ENCODE results near the gene HEG1. TPM values are rescaled to one million over a fixed set of nuclear protein-coding genes. Genes with fewer than 3 reads are reported as not detected.

Gene HEG1
- total and polyA plus RNA-seq, 5 donors = 42.3 to 193 (median 145) TPM

DNA sequence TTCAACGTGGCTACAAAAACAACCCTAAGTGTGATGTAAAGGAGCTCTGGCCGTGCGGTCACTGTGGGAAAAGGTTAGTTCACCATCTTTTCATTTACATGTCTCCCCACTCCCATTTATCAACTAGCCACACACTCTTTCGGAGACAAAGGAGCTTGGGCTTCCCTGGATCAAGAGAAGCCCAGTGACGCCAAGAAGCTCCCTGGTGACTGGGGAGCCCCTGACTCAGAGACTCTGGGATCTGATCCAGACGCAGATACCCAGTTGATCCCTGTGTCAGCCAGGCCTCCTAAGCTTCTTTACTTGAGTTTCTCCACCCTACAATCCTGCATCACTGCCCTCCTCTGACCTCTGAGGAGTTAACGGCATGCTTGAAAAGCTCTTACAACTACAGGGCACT is 43.9 kb downstream of the HEG1 start:
- no peak overlapping the region for H3K27ac ChIP-seq (ENCODE audit: low read length)
- no peaks in the 10 kb centered on the region for H3K4me1 ChIP-seq (ENCODE audit: control insufficient read depth, insufficient read depth, low read length)
- H3K27me3 ChIP-seq (ENCODE audit: control insufficient read depth, insufficient read depth) = no peaks in the 10 kb centered on the region
- H3K4me3 ChIP-seq (ENCODE audit: low read length) = no peak overlapping the region
- ATAC-seq = peak in 1 of 2 donors; percentile 33
- intact Hi-C loops (cut with DNase I) = no loop called here
- 60% methylated on average over 7 of the region's 7 CpGs for WGBS
- H3K9me3 ChIP-seq (ENCODE audit: control insufficient read depth, low read length) = no peaks in the 10 kb centered on the region
- no peak for DNase-seq

- H3K9me3 ChIP-seq (ENCODE audit: control insufficient read depth, low read length) = no peaks in the 10 kb centered on the region
- H3K4me1 ChIP-seq (ENCODE audit: control insufficient read depth, insufficient read depth, low read length) = no peaks in the 10 kb centered on the region
- H3K27ac ChIP-seq (ENCODE audit: low read length) = no peak overlapping the region
- H3K27me3 ChIP-seq (ENCODE audit: control insufficient read depth, insufficient read depth) = no peaks in the 10 kb centered on the region
- intact Hi-C loops (cut with DNase I) = no loop called here
- no peak overlapping the region for H3K4me3 ChIP-seq (ENCODE audit: low read length)
- ATAC-seq = no peak
- no peak for DNase-seq
- 96% methylated on average over 7 of the region's 7 CpGs for WGBS
These were observed 45.4 kb downstream of the HEG1 start for GRCh38 chr3:125010393-125010792.

DNA sequence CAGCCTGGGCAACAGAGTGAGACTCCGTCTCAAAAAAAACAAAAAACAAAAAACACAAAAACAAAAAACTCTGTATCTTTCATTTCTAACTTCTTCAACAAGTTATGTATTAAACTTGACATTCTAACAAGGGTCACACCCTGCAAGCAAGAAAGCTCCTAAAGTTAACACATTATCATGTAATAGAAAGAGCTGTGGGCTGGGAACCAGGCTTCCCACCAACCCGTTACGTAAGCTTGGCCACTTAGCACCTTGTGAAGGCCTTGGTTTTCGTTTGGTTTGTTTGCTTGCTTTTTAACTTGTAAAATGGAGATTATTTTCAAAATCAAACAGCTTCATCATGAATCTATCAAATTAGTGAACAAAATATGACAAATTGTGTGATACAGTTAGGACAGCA is 47.0 kb downstream of the HEG1 start:
- Histone ChIP-seq H3K27me3 (ENCODE audit: control insufficient read depth, insufficient read depth) (no peaks in the 10 kb centered on the region), H3K27ac (ENCODE audit: low read length) (no peak overlapping the region), H3K9me3 (ENCODE audit: control insufficient read depth, low read length) (no peaks in the 10 kb centered on the region), H3K4me3 (ENCODE audit: low read length) (no peak overlapping the region), H3K4me1 (ENCODE audit: control insufficient read depth, insufficient read depth, low read length) (no peaks in the 10 kb centered on the region)
- ATAC-seq (no peak), DNase-seq (no peak)
- intact Hi-C loops (cut with DNase I) = loop anchor here in 1 of 4 donors (10.0 kb wide), 1 partner anchor 136 kb away; no protein-coding TSS in a partner anchor
- WGBS = 73% methylated on average over 4 of the region's 4 CpGs

GRCh38 chr3:125006291-125006731 is 49.5 kb downstream of the HEG1 start:
- H3K4me3 ChIP-seq (ENCODE audit: low read length) = no peak overlapping the region
- H3K9me3 ChIP-seq (ENCODE audit: control insufficient read depth, low read length) = no peaks in the 10 kb centered on the region
- intact Hi-C loops (cut with DNase I) = loop anchor here in 1 of 4 donors (10.0 kb wide), 1 partner anchor 138 kb away; no protein-coding TSS in a partner anchor
- ATAC-seq (no peak), DNase-seq (no peak)
- H3K4me1 ChIP-seq (ENCODE audit: control insufficient read depth, insufficient read depth, low read length) = peaks cover 4% of the 10 kb centered on the region
- WGBS = 64% methylated on average over 5 of the region's 5 CpGs
- no peak overlapping the region for H3K27ac ChIP-seq (ENCODE audit: low read length)
- H3K27me3 ChIP-seq (ENCODE audit: control insufficient read depth, insufficient read depth) = no peaks in the 10 kb centered on the region

DNA sequence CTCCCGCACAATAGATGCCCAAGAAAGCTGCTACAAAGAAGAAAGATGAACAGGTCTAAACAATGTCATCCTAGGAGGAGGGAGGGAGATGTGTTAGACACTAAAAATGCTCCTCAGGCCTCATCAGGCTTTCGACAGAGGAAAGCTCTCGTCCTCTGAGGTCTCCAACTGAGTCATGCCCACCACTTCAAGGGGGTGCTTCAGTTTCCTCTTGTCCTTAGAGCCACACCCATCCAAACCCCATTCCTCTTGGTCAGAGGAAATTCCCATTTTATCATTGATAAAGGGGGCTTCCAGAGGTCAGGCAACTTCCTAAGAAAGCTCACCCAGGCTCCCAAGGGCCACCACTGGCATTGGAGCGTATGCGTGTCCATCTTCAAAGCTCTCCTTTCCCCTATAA is 50.1 kb downstream of the HEG1 start:
- no peaks in the 10 kb centered on the region for H3K27me3 ChIP-seq (ENCODE audit: control insufficient read depth, insufficient read depth)
- H3K9me3 ChIP-seq (ENCODE audit: control insufficient read depth, low read length) = no peaks in the 10 kb centered on the region
- DNase-seq = no peak
- H3K27ac ChIP-seq (ENCODE audit: low read length) = peak overlapping the region; percentile 7
- no peak overlapping the region for H3K4me3 ChIP-seq (ENCODE audit: low read length)
- ATAC-seq = peak in 1 of 2 donors; percentile 18
- H3K4me1 ChIP-seq (ENCODE audit: control insufficient read depth, insufficient read depth, low read length) = peaks cover 4% of the 10 kb centered on the region
- intact Hi-C loops (cut with DNase I) = loop anchor here in 1 of 4 donors (10.0 kb wide), 1 partner anchor 139 kb away; no protein-coding TSS in a partner anchor
- 83% methylated on average over 5 of the region's 5 CpGs for WGBS

DNA sequence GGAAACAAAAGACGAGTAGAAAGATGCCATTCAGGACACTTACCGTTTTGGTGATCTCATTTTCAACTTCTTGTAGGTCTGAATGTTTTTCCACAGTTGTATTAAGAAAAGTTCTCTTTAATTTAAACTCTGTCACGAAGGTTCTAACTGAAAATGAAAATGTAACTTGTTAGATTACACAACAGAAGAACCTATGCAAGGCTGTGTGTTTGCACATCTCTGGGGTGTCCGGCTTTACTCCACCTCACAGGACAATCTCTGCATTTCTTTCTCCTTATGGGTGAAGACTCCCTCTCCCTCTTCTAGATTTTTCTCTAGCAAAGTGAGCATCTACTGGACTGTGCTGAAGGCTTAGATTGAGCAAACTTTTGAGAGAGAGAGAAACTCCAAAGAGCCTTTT is 50.6 kb downstream of the HEG1 start:
- H3K4me1 ChIP-seq (ENCODE audit: control insufficient read depth, insufficient read depth, low read length) = peaks cover 4% of the 10 kb centered on the region
- no peaks in the 10 kb centered on the region for H3K9me3 ChIP-seq (ENCODE audit: control insufficient read depth, low read length)
- H3K4me3 ChIP-seq (ENCODE audit: low read length) = no peak overlapping the region
- 66% methylated on average over 4 of the region's 4 CpGs for WGBS
- no peak for ATAC-seq
- no peak overlapping the region for H3K27ac ChIP-seq (ENCODE audit: low read length)
- intact Hi-C loops (cut with DNase I) = loop anchor here in 1 of 4 donors (10.0 kb wide), 1 partner anchor 140 kb away; no protein-coding TSS in a partner anchor
- H3K27me3 ChIP-seq (ENCODE audit: control insufficient read depth, insufficient read depth) = no peaks in the 10 kb centered on the region
- no peak for DNase-seq

GRCh38 chr3:125003859-125004595 is 51.8 kb downstream of the HEG1 start:
- no peaks in the 10 kb centered on the region for H3K27me3 ChIP-seq (ENCODE audit: control insufficient read depth, insufficient read depth)
- no peak for DNase-seq
- peaks cover 13% of the 10 kb centered on the region for H3K4me1 ChIP-seq (ENCODE audit: control insufficient read depth, insufficient read depth, low read length)
- no peak for ATAC-seq
- 67% methylated on average over 10 of the region's 10 CpGs for WGBS
- H3K9me3 ChIP-seq (ENCODE audit: control insufficient read depth, low read length) = no peaks in the 10 kb centered on the region
- intact Hi-C loops (cut with DNase I) = loop anchor here in 2 of 4 donors (5.0 to 10.0 kb wide), 2 partner anchors 48 to 141 kb away; no protein-coding TSS in a partner anchor
- H3K27ac ChIP-seq (ENCODE audit: low read length) = peak overlapping the region; percentile 56
- H3K4me3 ChIP-seq (ENCODE audit: low read length) = no peak overlapping the region

- H3K4me3 ChIP-seq (ENCODE audit: low read length) = no peak overlapping the region
- H3K4me1 ChIP-seq (ENCODE audit: control insufficient read depth, insufficient read depth, low read length) = peaks cover 13% of the 10 kb centered on the region
- no peaks in the 10 kb centered on the region for H3K9me3 ChIP-seq (ENCODE audit: control insufficient read depth, low read length)
- H3K27ac ChIP-seq (ENCODE audit: low read length) = peak overlapping the region; percentile 14
- 40% methylated on average over 7 of the region's 7 CpGs for WGBS
- H3K27me3 ChIP-seq (ENCODE audit: control insufficient read depth, insufficient read depth) = no peaks in the 10 kb centered on the region
- ATAC-seq (peak; percentile 84 to 91), DNase-seq (peak; percentile 62 to 87 (median 82))
- intact Hi-C loops (cut with DNase I) = loop anchor here in 2 of 4 donors (5.0 to 10.0 kb wide), 2 partner anchors 49 to 141 kb away; no protein-coding TSS in a partner anchor
These were observed 52.4 kb downstream of the HEG1 start for GRCh38 chr3:125003369-125003853.

GRCh38 chr3:125002414-125003368 is 53.1 kb downstream of the HEG1 start:
- Histone ChIP-seq H3K4me3 (ENCODE audit: low read length) (no peak overlapping the region), H3K9me3 (ENCODE audit: control insufficient read depth, low read length) (no peaks in the 10 kb centered on the region), H3K27me3 (ENCODE audit: control insufficient read depth, insufficient read depth) (no peaks in the 10 kb centered on the region), H3K27ac (ENCODE audit: low read length) (peak overlapping the region; percentile 33), H3K4me1 (ENCODE audit: control insufficient read depth, insufficient read depth, low read length) (peaks cover 16% of the 10 kb centered on the region)
- WGBS = 68% methylated on average over 11 of the region's 11 CpGs
- intact Hi-C loops (cut with DNase I) = loop anchor here in 2 of 4 donors (5.0 to 10.0 kb wide), 2 partner anchors 50 to 142 kb away; no protein-coding TSS in a partner anchor
- DNase-seq = no peak
- no peak for ATAC-seq

DNA sequence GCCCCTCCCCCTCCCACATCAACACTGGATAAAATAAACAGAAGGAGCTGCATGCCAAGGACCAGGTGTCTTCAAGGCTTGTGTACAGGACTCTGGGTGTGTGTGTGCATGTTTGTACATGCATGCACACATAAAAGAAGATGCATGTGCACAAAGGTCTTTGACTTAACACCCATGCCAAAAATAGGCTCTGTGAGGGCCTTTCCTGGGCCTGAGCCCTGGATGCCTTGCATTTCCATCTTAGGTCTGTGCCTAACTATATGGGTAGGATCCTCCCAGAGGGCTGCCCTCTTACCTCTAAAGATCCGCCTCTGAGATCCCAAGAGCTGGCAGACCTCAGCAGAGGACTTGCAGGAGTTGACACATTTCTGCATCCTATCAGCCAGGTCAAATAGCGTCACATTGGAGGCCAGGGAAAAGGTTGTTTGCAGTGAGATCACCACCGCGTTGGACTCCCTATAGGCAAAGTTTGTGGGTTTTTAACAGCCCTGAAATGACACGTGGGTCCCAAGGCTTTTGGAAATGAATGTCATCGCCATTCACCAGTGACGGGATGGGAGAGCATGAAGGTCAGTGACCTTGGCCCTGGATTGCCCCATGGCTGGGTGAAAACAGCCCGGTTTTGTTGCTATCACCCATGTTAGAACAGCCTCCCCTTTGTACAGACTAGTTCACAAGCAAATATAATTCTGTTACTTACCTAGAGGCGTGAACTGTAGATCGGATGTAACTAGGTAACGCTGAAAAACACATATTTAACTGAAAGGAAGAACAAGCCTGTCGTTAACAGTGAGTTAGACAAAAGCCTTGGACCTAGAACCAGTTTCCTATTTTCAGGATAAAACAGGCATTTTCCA is 54.0 kb downstream of the HEG1 start:
- no peak for DNase-seq
- WGBS = 66% methylated on average over 12 of the region's 12 CpGs
- Histone ChIP-seq H3K27me3 (ENCODE audit: control insufficient read depth, insufficient read depth) (no peaks in the 10 kb centered on the region), H3K9me3 (ENCODE audit: control insufficient read depth, low read length) (no peaks in the 10 kb centered on the region), H3K4me1 (ENCODE audit: control insufficient read depth, insufficient read depth, low read length) (peaks cover 16% of the 10 kb centered on the region), H3K27ac (ENCODE audit: low read length) (peak overlapping the region; percentile 33), H3K4me3 (ENCODE audit: low read length) (no peak overlapping the region)
- intact Hi-C loops (cut with DNase I) = loop anchor here in 2 of 4 donors (5.0 to 10.0 kb wide), 2 partner anchors 51 to 143 kb away; no protein-coding TSS in a partner anchor
- no peak for ATAC-seq

Data from right cardiac atrium (tissue), 5 donors.